Keratinocyte (primary cell): ENCODE data around the gene KRTAP5-2.

Experiments used
- CTCF ChIP-seq, 3 experiments: IDR thresholded peaks in 1 of 3; conservative IDR thresholded peaks in 1 of 3; optimal IDR thresholded peaks in 1 of 3; 2 replicates in 2 of 3; 3 replicates in 1 of 3; pipeline versions ENCODE3 to v1.5.1; 2011; ENCODE audit warnings: low read length in 3 of 3, mild to moderate bottlenecking in 3 of 3, moderate library complexity in 2 of 3, control low read depth in 1 of 3, inconsistent platforms in 1 of 3; ENCODE audit not compliant: insufficient read depth in 2 of 3; ENCODE audit errors: extremely low read depth in 1 of 3
- EZH2 ChIP-seq: IDR thresholded peaks from one replicate; pipeline ENCODE4 v1.6.1; 2012; ENCODE audit warnings: inconsistent platforms, mild to moderate bottlenecking, low read length, moderate library complexity

GRCh38 chr11:1560649-1561251 lies 37.3 kb downstream of the KRTAP5-2 start:
- TF ChIP-seq CTCF (optimal IDR thresholded peaks at IDR 0.05 in 1 of 3, IDR thresholded peaks at IDR 0.05 in 1 of 3, conservative IDR thresholded peaks at IDR 0.05 in 1 of 3; ENCODE audit: extremely low read depth in 1 of 3, insufficient read depth in 2 of 3, low read length in 3 of 3) (peak in 1 of 3 experiments; percentile 23), EZH2 (no peak)
